Measurements from ENCODE around the gene IRF2BP2.

IRF2BP2 gene

DNA sequence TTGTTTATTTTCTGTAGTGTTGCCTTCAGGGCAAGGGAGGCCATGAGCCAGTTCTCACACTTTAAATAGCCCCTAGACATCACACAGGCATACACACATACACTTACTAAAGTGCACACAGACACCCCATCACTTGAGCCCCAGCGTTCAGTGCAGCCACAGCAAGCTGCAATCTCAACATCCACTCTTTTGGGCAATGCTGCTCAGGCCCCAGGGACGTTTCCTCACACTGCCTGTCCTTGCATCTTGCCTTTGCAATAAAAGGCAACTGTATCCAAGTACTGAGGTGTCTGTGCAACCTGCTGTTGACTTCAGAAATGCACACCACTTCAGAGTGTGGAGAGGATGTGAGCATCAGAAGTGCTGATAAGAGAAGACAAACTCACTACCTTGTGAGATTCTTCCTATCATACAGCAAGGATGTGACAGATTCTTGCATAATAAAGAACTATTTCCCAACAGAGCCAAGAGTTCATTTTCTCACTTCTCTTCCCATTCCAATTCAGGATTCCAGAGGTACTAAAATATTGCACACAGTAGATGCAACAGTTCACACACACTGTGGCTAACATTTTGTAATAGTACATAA is 36.2 kb downstream of the IRF2BP2 start:
- H3K4me1 ChIP-seq (ENCODE audit: control insufficient read depth in 1 of 2, insufficient read depth in 2 of 2, low read length in 2 of 2), result no peaks in the 10 kb centered on the region
- no peak overlapping the region for H3K27ac ChIP-seq (ENCODE audit: low read depth, low read length)
- H3K9me3 ChIP-seq (ENCODE audit: control insufficient read depth in 1 of 2, low read length in 2 of 2), result no peaks in the 10 kb centered on the region
- no peak overlapping the region for H3K9ac ChIP-seq (ENCODE audit: low read depth in 1 of 2, low read length in 2 of 2)
- no peaks in the 10 kb centered on the region for H3K36me3 ChIP-seq (ENCODE audit: control insufficient read depth in 1 of 2, insufficient read depth in 2 of 2, low read length in 2 of 2)
- H3K4me3 ChIP-seq (ENCODE audit: low read depth in 1 of 2, low read length in 2 of 2), result no peak overlapping the region
- no peaks in the 10 kb centered on the region for H3K27me3 ChIP-seq (ENCODE audit: control insufficient read depth in 1 of 2, insufficient read depth in 2 of 2, low read length in 2 of 2)

GRCh38 chr1:234572966-234573365 is 37.0 kb downstream of the IRF2BP2 start:
- H3K27ac ChIP-seq (ENCODE audit: low read depth, low read length), result no peak overlapping the region
- H3K9me3 ChIP-seq (ENCODE audit: control insufficient read depth in 1 of 2, low read length in 2 of 2), result no peaks in the 10 kb centered on the region
- H3K27me3 ChIP-seq (ENCODE audit: control insufficient read depth in 1 of 2, insufficient read depth in 2 of 2, low read length in 2 of 2), result no peaks in the 10 kb centered on the region
- no peaks in the 10 kb centered on the region for H3K36me3 ChIP-seq (ENCODE audit: control insufficient read depth in 1 of 2, insufficient read depth in 2 of 2, low read length in 2 of 2)
- H3K9ac ChIP-seq (ENCODE audit: low read depth in 1 of 2, low read length in 2 of 2), result no peak overlapping the region
- no peaks in the 10 kb centered on the region for H3K4me1 ChIP-seq (ENCODE audit: control insufficient read depth in 1 of 2, insufficient read depth in 2 of 2, low read length in 2 of 2)
- H3K4me3 ChIP-seq (ENCODE audit: low read depth in 1 of 2, low read length in 2 of 2), result no peak overlapping the region

DNA sequence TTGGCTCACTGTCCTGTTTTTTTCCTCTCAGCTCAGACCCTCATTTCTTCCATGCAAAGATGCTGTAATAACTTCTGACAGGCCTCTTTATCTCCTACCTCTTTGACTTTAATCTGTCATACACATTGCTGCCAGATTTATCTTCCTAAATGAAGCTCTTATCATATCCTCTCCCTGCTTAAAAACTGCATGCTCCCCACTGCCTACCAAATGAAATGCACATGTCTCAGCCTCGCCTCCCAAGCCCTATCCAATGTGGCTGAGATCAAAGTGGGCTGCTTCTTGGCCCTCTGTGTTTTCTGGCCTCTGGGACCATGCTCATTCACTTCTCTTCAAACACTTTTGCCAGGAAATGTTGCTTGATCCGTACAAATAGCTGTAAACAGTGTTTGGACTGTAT is 38.3 kb downstream of the IRF2BP2 start:
- no peak overlapping the region for H3K4me3 ChIP-seq (ENCODE audit: low read depth in 1 of 2, low read length in 2 of 2)
- H3K9me3 ChIP-seq (ENCODE audit: control insufficient read depth in 1 of 2, low read length in 2 of 2), result no peaks in the 10 kb centered on the region
- H3K4me1 ChIP-seq (ENCODE audit: control insufficient read depth in 1 of 2, insufficient read depth in 2 of 2, low read length in 2 of 2), result no peaks in the 10 kb centered on the region
- no peaks in the 10 kb centered on the region for H3K27me3 ChIP-seq (ENCODE audit: control insufficient read depth in 1 of 2, insufficient read depth in 2 of 2, low read length in 2 of 2)
- H3K36me3 ChIP-seq (ENCODE audit: control insufficient read depth in 1 of 2, insufficient read depth in 2 of 2, low read length in 2 of 2), result no peaks in the 10 kb centered on the region
- H3K27ac ChIP-seq (ENCODE audit: low read depth, low read length), result no peak overlapping the region
- no peak overlapping the region for H3K9ac ChIP-seq (ENCODE audit: low read depth in 1 of 2, low read length in 2 of 2)

GRCh38 chr1:234570329-234571120 is 39.5 kb downstream of the IRF2BP2 start:
- Histone ChIP-seq H3K4me3 (ENCODE audit: low read depth in 1 of 2, low read length in 2 of 2) (no peak overlapping the region), H3K4me1 (ENCODE audit: control insufficient read depth in 1 of 2, insufficient read depth in 2 of 2, low read length in 2 of 2) (no peaks in the 10 kb centered on the region), H3K36me3 (ENCODE audit: control insufficient read depth in 1 of 2, insufficient read depth in 2 of 2, low read length in 2 of 2) (no peaks in the 10 kb centered on the region), H3K9me3 (ENCODE audit: control insufficient read depth in 1 of 2, low read length in 2 of 2) (no peaks in the 10 kb centered on the region), H3K27ac (ENCODE audit: low read depth, low read length) (no peak overlapping the region), H3K27me3 (ENCODE audit: control insufficient read depth in 1 of 2, insufficient read depth in 2 of 2, low read length in 2 of 2) (no peaks in the 10 kb centered on the region), H3K9ac (ENCODE audit: low read depth in 1 of 2, low read length in 2 of 2) (no peak overlapping the region)

- no peak overlapping the region for H3K9ac ChIP-seq (ENCODE audit: low read depth in 1 of 2, low read length in 2 of 2)
- H3K4me3 ChIP-seq (ENCODE audit: low read depth in 1 of 2, low read length in 2 of 2), result no peak overlapping the region
- no peaks in the 10 kb centered on the region for H3K36me3 ChIP-seq (ENCODE audit: control insufficient read depth in 1 of 2, insufficient read depth in 2 of 2, low read length in 2 of 2)
- no peak overlapping the region for H3K27ac ChIP-seq (ENCODE audit: low read depth, low read length)
- H3K9me3 ChIP-seq (ENCODE audit: control insufficient read depth in 1 of 2, low read length in 2 of 2), result no peaks in the 10 kb centered on the region
- no peaks in the 10 kb centered on the region for H3K4me1 ChIP-seq (ENCODE audit: control insufficient read depth in 1 of 2, insufficient read depth in 2 of 2, low read length in 2 of 2)
- no peaks in the 10 kb centered on the region for H3K27me3 ChIP-seq (ENCODE audit: control insufficient read depth in 1 of 2, insufficient read depth in 2 of 2, low read length in 2 of 2)
These were observed 41.6 kb downstream of the IRF2BP2 start for GRCh38 chr1:234568345-234568744.

- no peak overlapping the region for H3K27ac ChIP-seq (ENCODE audit: low read depth, low read length)
- no peaks in the 10 kb centered on the region for H3K4me1 ChIP-seq (ENCODE audit: control insufficient read depth in 1 of 2, insufficient read depth in 2 of 2, low read length in 2 of 2)
- H3K9ac ChIP-seq (ENCODE audit: low read depth in 1 of 2, low read length in 2 of 2), result no peak overlapping the region
- H3K36me3 ChIP-seq (ENCODE audit: control insufficient read depth in 1 of 2, insufficient read depth in 2 of 2, low read length in 2 of 2), result no peaks in the 10 kb centered on the region
- no peak overlapping the region for H3K4me3 ChIP-seq (ENCODE audit: low read depth in 1 of 2, low read length in 2 of 2)
- no peaks in the 10 kb centered on the region for H3K9me3 ChIP-seq (ENCODE audit: control insufficient read depth in 1 of 2, low read length in 2 of 2)
- H3K27me3 ChIP-seq (ENCODE audit: control insufficient read depth in 1 of 2, insufficient read depth in 2 of 2, low read length in 2 of 2), result no peaks in the 10 kb centered on the region
These were observed 44.8 kb downstream of the IRF2BP2 start for GRCh38 chr1:234565132-234565531.

- no peaks in the 10 kb centered on the region for H3K9me3 ChIP-seq (ENCODE audit: control insufficient read depth in 1 of 2, low read length in 2 of 2)
- no peaks in the 10 kb centered on the region for H3K4me1 ChIP-seq (ENCODE audit: control insufficient read depth in 1 of 2, insufficient read depth in 2 of 2, low read length in 2 of 2)
- H3K36me3 ChIP-seq (ENCODE audit: control insufficient read depth in 1 of 2, insufficient read depth in 2 of 2, low read length in 2 of 2), result no peaks in the 10 kb centered on the region
- no peak overlapping the region for H3K27ac ChIP-seq (ENCODE audit: low read depth, low read length)
- H3K4me3 ChIP-seq (ENCODE audit: low read depth in 1 of 2, low read length in 2 of 2), result no peak overlapping the region
- no peak overlapping the region for H3K9ac ChIP-seq (ENCODE audit: low read depth in 1 of 2, low read length in 2 of 2)
- H3K27me3 ChIP-seq (ENCODE audit: control insufficient read depth in 1 of 2, insufficient read depth in 2 of 2, low read length in 2 of 2), result no peaks in the 10 kb centered on the region
These were observed 45.6 kb downstream of the IRF2BP2 start for GRCh38 chr1:234564035-234565029.

DNA sequence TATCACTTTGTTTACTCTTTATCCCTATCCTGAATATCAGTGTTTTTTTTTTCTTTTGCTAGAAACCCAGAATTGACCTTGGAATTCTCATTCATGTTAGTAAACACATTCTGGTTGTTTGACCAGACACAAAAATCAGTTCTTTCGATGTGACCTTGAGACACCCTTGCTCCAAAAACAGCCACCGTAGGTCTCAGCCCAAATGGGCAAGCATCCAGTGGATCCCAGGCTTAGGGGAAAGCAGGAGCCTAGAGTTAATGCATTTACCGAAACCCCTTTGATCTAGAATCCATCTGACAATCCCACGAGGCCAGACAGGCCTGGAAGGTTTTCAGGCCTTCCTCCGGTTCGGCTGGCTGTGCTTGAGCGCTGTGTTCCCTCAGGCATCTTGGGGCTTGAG is 47.6 kb downstream of the IRF2BP2 start:
- H3K4me3 ChIP-seq (ENCODE audit: low read depth in 1 of 2, low read length in 2 of 2), result no peak overlapping the region
- H3K27me3 ChIP-seq (ENCODE audit: control insufficient read depth in 1 of 2, insufficient read depth in 2 of 2, low read length in 2 of 2), result no peaks in the 10 kb centered on the region
- H3K36me3 ChIP-seq (ENCODE audit: control insufficient read depth in 1 of 2, insufficient read depth in 2 of 2, low read length in 2 of 2), result no peaks in the 10 kb centered on the region
- H3K9ac ChIP-seq (ENCODE audit: low read depth in 1 of 2, low read length in 2 of 2), result no peak overlapping the region
- no peaks in the 10 kb centered on the region for H3K4me1 ChIP-seq (ENCODE audit: control insufficient read depth in 1 of 2, insufficient read depth in 2 of 2, low read length in 2 of 2)
- H3K9me3 ChIP-seq (ENCODE audit: control insufficient read depth in 1 of 2, low read length in 2 of 2), result no peaks in the 10 kb centered on the region
- H3K27ac ChIP-seq (ENCODE audit: low read depth, low read length), result no peak overlapping the region

- no peaks in the 10 kb centered on the region for H3K36me3 ChIP-seq (ENCODE audit: control insufficient read depth in 1 of 2, insufficient read depth in 2 of 2, low read length in 2 of 2)
- H3K9ac ChIP-seq (ENCODE audit: low read depth in 1 of 2, low read length in 2 of 2), result no peak overlapping the region
- H3K4me1 ChIP-seq (ENCODE audit: control insufficient read depth in 1 of 2, insufficient read depth in 2 of 2, low read length in 2 of 2), result no peaks in the 10 kb centered on the region
- H3K27me3 ChIP-seq (ENCODE audit: control insufficient read depth in 1 of 2, insufficient read depth in 2 of 2, low read length in 2 of 2), result no peaks in the 10 kb centered on the region
- no peak overlapping the region for H3K27ac ChIP-seq (ENCODE audit: low read depth, low read length)
- no peaks in the 10 kb centered on the region for H3K9me3 ChIP-seq (ENCODE audit: control insufficient read depth in 1 of 2, low read length in 2 of 2)
- no peak overlapping the region for H3K4me3 ChIP-seq (ENCODE audit: low read depth in 1 of 2, low read length in 2 of 2)
These were observed 48.7 kb downstream of the IRF2BP2 start for GRCh38 chr1:234561319-234561718.
